ENCODE data around the gene FKBP2.
"Not testable (repeated sequence)": the region's sequence is repeated elsewhere in the genome, so short reads cannot be mapped to it uniquely, and the experiment has no call there.

DNA sequence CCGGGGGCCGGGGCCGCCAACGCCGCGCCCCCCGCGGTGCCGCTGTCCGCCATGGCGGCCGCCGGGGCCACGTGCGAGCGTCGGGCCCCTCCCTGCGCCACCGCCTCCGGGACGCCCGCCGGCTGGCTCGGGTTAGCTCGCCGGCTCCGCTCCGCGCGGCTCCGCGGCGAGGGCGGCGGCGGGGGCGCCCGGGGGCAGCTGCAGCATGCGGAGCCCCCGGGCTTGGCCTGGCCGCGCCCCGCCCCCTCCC lies 5.7 kb downstream of the FKBP2 start:
- TF ChIP-seq POLR2AphosphoS5, EP300 (IDR thresholded peaks at IDR 0.05): not testable (repeated sequence)
- TF ChIP-seq, protein P1, sequence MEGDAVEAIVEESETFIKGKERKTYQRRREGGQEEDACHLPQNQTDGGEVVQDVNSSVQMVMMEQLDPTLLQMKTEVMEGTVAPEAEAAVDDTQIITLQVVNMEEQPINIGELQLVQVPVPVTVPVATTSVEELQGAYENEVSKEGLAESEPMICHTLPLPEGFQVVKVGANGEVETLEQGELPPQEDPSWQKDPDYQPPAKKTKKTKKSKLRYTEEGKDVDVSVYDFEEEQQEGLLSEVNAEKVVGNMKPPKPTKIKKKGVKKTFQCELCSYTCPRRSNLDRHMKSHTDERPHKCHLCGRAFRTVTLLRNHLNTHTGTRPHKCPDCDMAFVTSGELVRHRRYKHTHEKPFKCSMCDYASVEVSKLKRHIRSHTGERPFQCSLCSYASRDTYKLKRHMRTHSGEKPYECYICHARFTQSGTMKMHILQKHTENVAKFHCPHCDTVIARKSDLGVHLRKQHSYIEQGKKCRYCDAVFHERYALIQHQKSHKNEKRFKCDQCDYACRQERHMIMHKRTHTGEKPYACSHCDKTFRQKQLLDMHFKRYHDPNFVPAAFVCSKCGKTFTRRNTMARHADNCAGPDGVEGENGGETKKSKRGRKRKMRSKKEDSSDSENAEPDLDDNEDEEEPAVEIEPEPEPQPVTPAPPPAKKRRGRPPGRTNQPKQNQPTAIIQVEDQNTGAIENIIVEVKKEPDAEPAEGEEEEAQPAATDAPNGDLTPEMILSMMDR (IDR thresholded peaks at IDR 0.05) = not testable (repeated sequence)
